ENCODE data around the gene KDM8. TPM values are rescaled to one million over a fixed set of nuclear protein-coding genes. Genes with fewer than 3 reads are reported as not detected.

KDM8 gene
- polyA plus RNA-seq (ENCODE audit: insufficient read length), result 10.6 TPM
- long read RNA-seq, donor 1, partial matches to known transcripts, result 0 of 4 reads
- long read RNA-seq, donor 1, other reads (novel, unspliced or antisense), result 0 of 4 reads
- long read RNA-seq, donor 2, result 0 reads
- long read RNA-seq, donor 3, result 0 reads
- long read RNA-seq, donor 4, partial matches to known transcripts, result 0 of 1 reads
- long read RNA-seq, donor 4, other reads (novel, unspliced or antisense), result 0 of 1 reads
- long read RNA-seq, donor 5, partial matches to known transcripts, result 85 of 196 reads
- long read RNA-seq, donor 5, other reads (novel, unspliced or antisense), result 110 of 196 reads
- long read RNA-seq, donor 6, result 0 reads
- long read RNA-seq, donor 7, partial matches to known transcripts, result 107 of 166 reads
- long read RNA-seq, donor 7, other reads (novel, unspliced or antisense), result 58 of 166 reads
- long read RNA-seq, donor 8, result 0 reads

DNA sequence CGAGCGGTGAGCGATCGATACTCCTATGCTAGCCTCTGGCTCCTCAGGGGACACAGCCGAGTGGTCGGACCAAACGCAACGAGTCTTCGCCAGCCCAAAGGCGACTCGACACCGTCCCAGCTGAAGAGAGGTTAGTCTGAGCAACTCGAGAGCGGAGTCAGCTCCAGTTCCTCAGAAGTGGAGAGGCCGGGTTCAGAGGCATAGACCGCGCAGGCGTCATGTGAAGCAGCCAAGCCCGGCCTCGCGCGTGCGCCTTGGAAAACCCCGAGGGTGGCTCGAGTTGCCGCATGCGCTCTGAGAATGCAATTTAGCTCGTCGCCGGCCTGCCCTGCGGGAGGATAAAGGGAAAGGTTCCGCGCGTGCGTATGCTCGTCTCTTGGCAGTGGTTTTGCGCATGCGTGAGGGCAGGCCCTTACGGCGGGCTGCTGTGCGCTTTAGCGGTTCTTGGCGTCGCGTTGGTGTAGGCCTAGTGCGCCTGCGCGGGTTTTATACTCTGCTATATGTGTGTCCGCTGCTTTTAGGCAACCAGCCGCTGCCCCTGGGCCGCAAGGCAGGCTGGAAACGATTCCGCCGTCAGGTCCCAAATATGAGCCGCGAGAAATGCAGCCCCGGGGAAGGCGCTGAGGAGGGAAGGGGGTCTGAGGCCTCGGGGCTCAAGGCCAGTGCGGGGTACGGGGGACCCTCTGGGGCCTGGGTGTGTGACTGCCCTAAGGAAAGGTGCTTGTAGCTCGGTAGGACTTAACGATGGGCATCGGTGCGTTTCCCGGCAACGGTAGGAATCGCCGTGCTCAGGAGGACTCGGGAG, at the start of gene KDM8:
TSS of gene KDM8 (plus strand) at position 20 of the 805 bp plus-strand sequence. CDS start 6,598 bp downstream, outside the sequence.
- peak; percentile 99 for DNase-seq

DNA sequence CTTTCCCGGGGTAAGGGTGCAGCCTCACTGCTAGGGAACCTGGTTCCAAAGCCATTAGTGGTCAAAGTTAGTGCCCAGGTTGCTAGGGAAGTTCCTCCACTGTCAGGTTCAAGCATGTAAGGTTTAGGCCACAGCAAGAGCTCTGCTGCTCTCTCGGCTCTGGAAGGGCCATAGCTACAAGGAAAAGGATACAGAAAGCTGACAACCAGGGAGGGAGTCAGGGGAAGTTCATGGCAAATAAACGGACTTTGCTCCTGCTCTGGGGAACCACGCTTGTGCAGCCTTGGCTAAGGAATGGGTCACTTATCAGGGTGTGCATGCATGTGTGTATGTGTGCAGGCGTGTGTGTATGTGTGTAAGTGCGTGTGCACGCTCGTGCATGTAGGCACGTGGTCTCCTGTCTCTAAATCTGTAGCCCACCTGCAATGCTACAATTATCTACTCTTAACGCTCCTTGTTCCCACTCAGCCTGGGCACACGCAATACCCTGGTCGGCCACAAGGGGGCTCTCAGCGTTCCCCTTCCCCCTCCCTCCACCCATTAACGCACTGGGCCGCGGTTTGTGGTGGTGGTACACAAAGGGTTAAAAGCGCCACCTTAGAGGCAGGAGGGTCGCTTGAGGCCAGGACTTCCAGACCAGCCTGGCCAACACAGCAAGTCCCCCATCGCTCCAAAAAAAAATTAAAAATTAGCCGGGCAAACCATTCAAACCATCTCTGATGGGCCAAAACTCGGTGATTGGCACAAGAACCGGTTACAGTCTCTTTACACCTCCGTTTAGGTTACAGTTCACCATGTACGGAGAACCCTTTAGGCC, 48.4 kb upstream of the KDM8 start:
- DNase-seq, result peak; percentile 37

DNA sequence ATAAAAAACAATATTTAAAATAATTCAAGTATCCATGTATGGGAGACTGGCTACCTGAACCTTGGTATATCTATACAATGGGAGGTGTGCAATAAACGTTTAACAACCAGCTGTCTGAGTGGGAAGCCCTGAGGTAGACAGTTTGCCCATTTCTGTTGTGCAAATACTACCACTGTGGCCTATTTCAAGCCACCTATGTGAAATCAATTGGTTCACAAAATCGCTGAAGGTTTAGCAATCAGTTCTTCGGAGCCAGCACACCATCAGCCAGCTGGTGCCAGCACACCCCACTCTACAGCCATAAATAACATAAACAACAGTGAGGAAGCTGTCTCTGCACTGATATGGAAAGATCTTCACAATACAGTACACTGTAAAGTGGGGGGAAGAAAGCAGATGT, 46.7 kb upstream of the KDM8 start:
- no peak for DNase-seq

DNA sequence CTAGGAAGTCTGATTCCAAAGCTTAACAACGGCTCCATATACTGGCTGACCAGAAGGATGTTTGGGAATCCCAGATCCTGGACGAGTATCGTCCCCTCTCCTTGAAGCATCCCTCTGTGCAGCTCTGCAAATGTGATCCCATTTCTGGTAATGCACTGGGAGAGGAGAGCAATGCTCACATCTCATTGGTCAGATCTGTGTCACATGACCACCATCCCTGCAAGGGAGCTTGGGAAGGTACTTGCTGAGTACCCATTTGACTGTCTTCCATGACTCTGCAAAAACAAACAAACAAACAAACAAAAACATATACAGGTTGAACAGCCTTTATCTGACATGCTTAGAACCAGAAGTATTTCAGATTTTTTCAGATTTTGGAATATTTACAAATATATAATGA, 41.9 kb upstream of the KDM8 start:
- no peak for DNase-seq

DNA sequence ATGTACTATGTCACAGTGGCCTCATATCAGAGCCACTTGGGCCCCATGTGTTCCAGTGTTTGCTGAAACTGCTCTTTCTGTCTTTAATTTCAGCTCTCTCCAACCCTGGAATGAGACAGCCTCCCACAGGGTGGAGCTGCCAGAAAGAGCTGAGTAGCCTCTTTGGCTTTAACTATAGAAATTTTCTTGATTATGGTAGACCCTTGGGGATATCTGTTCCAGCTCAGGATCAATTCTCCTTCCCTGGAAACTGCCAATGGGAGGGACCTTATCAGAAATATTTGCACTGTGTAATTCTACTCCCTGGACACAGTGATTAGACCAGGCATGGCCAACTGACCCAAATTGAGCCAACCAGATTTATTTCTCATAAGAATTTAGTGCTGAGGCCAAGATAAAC, 39.0 kb upstream of the KDM8 start:
- no peak for DNase-seq

DNA sequence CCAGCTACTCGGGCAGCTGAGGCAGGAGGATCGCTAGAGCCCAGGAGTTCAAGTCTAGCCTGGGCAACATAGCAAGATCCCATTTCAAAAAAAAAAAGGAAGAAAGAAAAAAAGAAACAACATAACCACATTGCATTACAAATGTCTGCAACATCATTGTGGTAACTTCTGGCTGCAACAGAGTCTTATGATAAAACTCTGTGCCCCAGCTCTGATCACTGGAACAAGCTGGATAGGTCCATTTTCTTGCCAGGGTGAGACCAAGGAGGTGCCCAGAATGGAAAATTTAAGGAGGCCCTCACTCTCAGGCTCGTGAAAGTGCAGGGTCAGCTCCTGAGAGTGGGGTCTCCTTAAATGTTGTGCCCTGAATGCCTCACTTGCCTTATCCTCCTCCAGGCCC, 37.8 kb upstream of the KDM8 start:
- DNase-seq, result no peak

DNA sequence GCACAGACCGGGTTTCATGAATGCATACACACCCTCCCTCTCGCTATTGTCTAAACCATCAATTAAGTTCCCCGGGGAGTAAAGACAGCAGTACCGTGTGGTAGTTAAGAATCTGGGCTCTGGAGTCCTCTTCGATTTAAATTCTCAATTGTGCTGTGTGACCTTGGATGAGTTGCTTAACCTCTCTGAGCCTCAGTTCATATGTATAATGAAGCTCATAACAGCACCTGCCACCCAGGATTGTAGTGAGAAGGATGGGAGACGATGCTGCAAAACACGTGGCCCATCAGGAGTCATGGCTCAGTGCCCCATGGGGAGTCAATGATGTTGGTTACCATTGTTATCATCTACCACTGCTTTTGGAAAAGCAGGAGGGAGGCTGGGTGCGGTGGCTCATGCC, 34.5 kb upstream of the KDM8 start:
- DNase-seq, result no peak

DNA sequence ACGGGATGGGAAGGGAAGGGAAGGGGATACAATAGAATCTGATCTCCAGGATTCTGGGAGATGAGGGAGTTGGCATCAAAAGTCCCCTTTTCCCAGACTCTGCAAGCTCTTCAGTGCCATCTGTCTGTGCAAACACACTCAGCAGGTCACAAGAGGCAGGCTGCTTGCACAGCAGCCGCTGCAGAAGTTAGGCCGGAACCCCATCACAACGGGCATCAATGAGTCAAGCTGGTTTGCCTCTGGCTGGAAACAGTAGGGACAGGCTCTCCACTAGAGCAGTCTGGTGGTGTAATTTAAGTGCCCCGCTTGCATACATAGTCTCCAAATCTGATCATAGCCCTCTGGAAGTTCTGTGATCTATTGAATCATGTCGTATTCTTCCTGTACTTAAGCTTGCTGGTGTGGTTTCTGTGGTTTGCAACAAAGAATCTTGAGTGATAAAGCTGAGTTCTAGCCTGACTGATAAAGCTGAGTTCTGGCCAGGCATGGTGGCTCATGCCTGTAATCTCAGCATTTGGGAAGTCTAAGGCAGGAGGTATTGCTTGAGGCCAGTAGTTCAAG, 33.7 kb upstream of the KDM8 start:
- DNase-seq, result no peak

DNA sequence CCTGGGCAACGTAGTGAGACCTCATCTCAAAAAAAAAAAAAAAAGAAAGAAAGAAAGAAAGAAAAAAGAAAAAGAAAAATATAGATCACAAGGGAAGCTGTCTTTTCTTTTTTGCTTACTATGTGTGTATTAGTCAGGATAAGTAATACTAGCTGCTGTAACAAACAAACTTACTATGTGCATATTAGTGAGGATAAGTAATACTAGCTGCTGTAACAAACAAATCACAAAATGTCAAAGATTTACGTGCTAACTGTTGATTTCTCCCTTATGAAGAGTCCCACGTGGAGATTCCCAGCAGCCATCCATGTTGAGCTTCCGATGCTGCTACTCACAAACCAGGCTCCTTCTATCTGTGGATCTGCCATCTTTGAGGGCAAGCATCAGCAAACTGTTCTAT, 31.7 kb upstream of the KDM8 start:
- no peak for DNase-seq

DNA sequence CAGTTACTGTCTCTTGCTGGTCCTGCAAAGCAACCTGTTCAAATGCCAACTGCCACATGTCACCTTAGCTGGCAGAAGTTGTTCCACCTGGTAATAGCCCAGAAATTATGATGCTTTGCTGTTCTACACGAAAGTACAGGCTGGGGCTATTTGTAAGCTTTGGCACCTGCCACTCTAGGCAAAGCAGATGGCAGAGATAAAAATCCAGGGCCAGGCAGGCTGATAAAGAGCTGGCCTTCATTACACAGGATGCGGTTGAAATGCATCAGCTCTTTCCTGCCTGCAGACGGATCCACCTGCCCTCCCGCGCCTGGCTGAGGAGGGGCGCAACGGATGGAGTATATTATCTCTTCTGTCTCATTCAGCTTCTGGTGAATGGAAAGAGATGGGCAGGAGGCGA, 29.3 kb upstream of the KDM8 start:
- DNase-seq, result no peak

DNA sequence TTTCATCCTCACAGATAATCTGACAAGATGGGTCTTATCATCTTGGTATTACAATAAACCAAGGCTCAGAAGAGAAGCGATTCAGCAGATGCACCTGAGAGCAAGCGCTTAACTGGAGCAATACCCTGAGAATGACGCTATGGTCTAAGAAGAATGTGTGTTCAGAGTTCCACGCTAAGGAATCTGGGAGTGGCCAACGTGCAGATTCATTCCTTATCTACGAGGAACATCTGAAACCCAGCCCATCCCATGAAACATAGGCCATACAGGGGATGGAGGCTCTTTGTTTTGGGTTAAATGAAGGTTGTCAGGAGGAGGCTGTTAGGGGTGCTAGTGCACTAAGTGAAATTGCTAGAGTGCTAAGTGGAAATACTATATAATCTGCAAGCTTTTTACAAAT, 28.5 kb upstream of the KDM8 start:
- DNase-seq, result no peak

DNA sequence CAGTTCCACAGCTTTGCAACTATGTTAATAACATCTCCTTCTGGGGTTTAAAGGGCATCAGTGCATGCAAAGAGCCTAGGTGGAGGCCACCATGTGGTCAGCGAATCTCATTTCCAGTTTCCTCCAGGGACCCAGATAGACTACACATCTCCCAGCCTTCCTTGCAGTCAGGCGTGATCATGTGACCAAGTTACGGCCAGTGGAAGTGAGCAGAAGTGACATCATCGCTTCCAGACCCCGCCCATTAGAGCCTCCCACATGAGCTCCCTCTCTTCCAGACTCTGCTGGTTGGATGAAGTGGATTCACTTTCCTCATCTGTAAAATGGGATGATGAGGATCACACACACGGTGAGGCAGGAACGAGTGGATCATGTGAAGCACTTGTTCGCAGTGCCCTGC, 27.4 kb upstream of the KDM8 start:
- DNase-seq, result no peak

DNA sequence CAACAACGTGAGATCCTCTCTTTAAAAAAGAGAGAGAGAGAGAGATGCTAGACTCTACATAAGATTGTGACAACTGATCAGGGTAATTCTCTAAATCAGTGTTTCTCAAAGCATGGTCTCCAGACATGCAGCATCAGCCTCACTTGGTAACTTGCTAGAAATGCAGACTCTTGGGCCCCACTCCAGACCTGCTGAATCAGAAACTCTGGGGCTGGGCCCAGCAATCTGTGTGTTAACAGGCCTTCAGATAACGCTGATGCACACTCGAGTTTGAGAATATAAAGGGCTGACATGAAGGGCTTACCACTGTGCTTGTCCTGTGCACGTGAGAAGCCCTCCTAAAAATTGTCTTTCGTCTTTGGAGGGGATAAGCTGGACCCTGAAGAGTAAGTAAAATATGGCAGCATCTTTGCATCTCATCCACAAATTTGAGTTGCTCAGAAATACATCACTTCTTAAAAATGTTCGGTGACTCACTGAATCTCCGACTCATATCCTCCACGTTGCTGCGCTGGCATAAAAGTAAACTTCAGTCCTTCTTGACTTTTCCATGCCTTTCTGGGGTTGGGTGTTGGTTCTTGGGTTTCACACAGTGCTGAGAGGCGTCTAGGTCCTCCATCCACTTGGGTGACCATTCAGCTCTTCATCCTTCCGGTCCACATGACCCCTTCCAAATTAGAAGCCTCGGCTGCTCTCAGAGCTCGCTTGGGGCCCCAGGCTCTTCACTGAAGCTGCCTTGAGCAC, 26.1 kb upstream of the KDM8 start:
- DNase-seq, result no peak

DNA sequence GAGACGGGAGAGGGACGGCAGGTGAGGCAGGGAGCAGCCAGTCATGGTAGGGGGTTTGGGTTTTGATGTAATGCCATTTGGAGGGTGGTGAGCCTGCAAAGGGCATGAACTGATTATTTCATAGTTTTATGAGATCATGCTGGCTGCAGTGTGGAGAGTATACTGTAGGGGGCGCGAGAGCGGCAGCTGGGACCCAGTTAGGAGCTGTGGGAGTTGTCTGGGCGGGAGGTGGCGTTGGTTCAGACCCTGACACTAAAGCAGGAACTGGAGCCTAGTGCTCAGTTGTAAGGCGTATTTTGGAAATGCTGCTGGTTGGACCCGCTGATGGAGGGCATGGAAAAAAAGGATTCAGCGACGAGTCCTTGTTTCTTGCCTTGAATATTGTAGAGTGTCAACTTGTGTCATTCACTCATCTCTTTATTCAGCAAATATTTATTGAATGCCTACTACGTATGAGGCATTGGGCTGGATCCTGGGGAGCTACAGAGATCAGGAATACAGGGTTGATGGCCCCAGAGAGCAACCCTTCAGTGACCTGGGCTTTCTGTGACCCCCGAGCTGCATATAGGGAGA, 23.7 kb upstream of the KDM8 start:
- peak; percentile 57 for DNase-seq

DNA sequence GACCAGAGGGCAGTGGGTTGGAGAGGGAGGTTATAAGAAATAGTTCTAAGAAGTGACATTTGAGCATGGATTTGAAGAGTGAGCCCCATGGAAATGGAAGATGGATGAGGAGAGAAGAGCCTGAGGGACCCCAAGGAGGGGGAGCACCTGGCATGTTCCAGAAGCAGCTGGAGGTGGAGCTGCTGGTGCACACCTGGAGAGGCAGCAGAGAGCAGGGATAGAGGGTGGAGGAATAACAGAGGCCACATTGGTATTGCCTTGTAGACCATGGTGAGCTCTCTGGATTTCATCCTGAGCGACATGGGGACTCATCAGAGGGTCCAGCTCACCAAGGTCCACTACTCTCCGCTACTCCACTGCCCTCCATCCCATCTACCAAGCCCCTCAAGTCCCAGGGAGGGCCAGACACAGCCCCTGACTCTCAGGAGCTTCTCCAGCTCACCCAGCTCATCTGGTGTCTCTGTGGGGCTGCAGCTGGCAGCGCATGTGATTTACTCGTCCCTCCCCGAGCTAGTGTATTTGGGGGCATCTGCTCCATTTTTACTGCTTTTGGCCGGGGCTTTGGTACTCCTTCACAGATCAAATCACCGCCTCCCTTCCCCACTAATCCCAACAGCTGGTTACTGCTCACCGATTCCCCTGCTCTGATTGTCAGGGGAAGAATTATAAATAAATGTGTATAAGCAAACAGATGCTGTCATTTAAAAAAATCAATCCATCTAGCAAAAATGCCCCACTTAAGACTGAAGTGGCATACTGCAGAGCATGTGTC, 22.1 kb upstream of the KDM8 start:
- no peak for DNase-seq

DNA sequence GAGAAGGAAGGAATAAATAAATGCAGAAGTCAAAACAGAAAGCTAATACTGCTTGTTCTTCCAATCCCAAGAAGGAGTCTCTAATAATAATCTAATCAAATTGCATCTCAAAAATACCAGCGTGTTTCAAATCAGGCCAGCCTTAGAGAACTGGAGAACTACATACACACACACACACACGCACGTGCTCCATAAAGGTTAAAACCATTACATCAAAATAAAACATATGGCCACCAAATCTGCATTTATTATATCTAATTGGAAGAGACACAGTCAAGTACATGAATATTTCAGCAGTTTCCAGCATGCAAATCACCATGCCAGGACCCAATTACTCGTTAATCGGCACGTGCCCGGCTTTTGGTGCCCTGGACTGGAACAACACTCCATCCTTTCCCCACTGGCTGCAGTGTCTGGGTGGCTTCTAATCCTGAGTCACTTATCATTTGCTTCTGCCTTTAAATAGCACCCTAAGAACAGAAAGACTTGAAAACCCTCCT, 20.4 kb upstream of the KDM8 start:
- DNase-seq, result no peak

DNA sequence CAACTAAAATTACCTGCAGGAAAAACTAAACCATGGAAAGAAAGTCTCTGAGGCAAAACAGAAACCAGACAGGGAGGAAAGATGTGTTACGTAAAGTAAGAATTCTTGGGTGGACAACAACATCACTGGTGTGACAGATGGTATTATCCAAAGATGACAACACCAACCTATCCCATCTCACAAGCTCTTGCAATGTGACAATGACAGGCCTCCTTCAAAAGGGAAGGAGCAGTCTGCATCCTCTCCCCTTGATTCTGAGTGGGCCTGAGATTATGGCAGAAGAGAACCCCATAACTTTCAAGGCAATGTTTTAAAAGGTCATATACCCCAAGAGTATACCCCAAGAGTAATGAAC, 17.6 kb upstream of the KDM8 start:
- no peak for DNase-seq

DNA sequence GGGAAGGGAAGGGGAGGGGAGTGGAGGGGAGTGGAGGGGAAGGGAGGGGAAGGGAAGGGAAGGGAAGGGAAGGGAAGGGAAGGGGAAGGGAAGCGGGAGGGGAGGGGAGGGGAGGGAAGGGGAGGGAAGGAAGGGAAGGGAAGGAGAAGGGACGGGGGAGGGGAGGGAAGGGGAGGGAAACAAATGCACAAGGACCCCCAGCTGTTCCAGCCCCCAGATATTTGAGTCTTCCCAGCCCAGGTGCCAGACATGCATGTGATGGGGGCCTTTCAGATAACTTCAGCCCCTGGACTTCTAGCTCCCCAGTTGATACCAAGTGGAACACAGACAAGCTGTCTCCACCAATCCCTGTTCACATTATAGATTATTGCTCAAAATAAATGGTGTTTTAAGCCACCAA, 14.7 kb upstream of the KDM8 start:
- DNase-seq, result no peak

DNA sequence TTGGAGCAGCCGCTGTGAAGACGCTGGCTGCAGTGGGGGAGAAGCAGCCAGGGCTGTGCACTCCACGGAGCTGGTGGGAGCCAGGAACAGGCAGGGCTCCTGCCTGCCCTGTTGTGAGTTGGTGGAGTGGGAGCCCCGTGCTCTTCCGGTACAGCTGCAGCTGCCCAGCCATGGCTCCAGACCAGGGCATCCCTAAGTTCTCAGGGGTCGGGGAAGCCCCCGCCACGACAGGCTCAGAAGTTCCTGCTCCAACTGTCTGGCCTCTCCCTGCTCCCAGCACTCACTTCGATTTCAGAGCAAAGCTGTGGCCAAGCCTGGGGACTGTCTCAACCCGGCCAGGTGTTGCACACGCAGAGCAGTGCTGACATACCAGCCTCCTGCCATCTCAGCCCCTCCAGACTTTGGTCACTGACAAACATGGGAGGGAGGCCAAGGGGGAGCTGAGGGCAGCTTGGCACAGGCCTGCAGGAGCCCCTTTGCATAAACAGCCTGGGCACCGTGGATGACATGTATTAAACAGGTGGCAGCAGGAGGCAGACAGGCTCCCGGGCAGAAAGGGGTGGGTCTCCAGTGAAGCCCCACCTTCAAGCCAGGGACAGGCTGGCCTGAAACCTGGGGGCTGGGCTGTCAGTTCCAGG, 13.9 kb upstream of the KDM8 start:
- no peak for DNase-seq

Data from left kidney (tissue), 8 donors.